ENCODE data around the gene HLTF. TPM values are rescaled to one million over a fixed set of nuclear protein-coding genes. Genes with fewer than 3 reads are reported as not detected.

HLTF gene, protein sequence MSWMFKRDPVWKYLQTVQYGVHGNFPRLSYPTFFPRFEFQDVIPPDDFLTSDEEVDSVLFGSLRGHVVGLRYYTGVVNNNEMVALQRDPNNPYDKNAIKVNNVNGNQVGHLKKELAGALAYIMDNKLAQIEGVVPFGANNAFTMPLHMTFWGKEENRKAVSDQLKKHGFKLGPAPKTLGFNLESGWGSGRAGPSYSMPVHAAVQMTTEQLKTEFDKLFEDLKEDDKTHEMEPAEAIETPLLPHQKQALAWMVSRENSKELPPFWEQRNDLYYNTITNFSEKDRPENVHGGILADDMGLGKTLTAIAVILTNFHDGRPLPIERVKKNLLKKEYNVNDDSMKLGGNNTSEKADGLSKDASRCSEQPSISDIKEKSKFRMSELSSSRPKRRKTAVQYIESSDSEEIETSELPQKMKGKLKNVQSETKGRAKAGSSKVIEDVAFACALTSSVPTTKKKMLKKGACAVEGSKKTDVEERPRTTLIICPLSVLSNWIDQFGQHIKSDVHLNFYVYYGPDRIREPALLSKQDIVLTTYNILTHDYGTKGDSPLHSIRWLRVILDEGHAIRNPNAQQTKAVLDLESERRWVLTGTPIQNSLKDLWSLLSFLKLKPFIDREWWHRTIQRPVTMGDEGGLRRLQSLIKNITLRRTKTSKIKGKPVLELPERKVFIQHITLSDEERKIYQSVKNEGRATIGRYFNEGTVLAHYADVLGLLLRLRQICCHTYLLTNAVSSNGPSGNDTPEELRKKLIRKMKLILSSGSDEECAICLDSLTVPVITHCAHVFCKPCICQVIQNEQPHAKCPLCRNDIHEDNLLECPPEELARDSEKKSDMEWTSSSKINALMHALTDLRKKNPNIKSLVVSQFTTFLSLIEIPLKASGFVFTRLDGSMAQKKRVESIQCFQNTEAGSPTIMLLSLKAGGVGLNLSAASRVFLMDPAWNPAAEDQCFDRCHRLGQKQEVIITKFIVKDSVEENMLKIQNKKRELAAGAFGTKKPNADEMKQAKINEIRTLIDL
- total RNA-seq (2016; rRNA removed; fragmentation: Illumina TruSeq; extraction: Trizol): 22.9 and 39.8 TPM in 2 replicates
- total RNA-seq (2016; cell fraction: cytosol; rRNA removed; fragmentation: Illumina TruSeq; extraction: Trizol; ENCODE audit: low read depth): 2.1 and 3.1 TPM in 2 replicates
- 22.9 and 39.1 TPM in 2 replicates for total RNA-seq (2016; cell fraction: insoluble cytoplasmic fraction; rRNA removed; fragmentation: Illumina TruSeq; extraction: Trizol)
- 3.9 and 4.4 TPM in 2 replicates for total RNA-seq (2016; cell fraction: membrane; rRNA removed; fragmentation: Illumina TruSeq; extraction: Trizol)
- 22.1 and 23.0 TPM in 2 replicates for total RNA-seq (2016; cell fraction: nucleus; rRNA removed; fragmentation: Illumina TruSeq; extraction: Trizol)
- polyA plus RNA-seq (2011; rRNA removed): 8.4 and 12.0 TPM in 2 replicates
- 3.7 and 5.6 TPM in 2 replicates for polyA plus RNA-seq (2011; cell fraction: cytosol; rRNA removed)
- 8.3 and 10.1 TPM in 2 replicates for polyA plus RNA-seq (2011; cell fraction: nucleus; rRNA removed)
- polyA plus RNA-seq (2012): 11.4 and 13.4 TPM in 2 replicates
- 0.24 and 0.36 TPM in 2 replicates for polyA plus RNA-seq (2016; cell fraction: cytosol; fragmentation: Illumina TruSeq; extraction: Trizol; ENCODE audit: low read depth)
- 18.8 and 19.2 TPM in 2 replicates for polyA plus RNA-seq (2016; cell fraction: insoluble cytoplasmic fraction; fragmentation: Illumina TruSeq; extraction: Trizol; ENCODE audit: low read depth)
- 0.94 and 1.2 TPM in 2 replicates for polyA plus RNA-seq (2016; cell fraction: membrane; fragmentation: Illumina TruSeq; extraction: Trizol; ENCODE audit: low read depth)
- polyA plus RNA-seq (2016; cell fraction: nucleus; fragmentation: Illumina TruSeq; extraction: Trizol; ENCODE audit: insufficient read depth, low read depth): 19.3 and 20.9 TPM in 2 replicates
- 10.1 and 40.5 TPM in 2 replicates for polyA minus RNA-seq (2011; rRNA and poly(A)+ RNA removed; ENCODE audit: low replicate concordance)
- polyA minus RNA-seq (2011; cell fraction: cytosol; rRNA and poly(A)+ RNA removed): 15.8 and 18.4 TPM in 2 replicates
- 31.4 and 39.4 TPM in 2 replicates for polyA minus RNA-seq (2011; cell fraction: nucleus; rRNA and poly(A)+ RNA removed)
- percentile 69 among the genes with signal in this experiment for Bru-seq, nascent RNA
- BruChase-seq, experiment 1, labeled RNA remaining after a 6-hour chase: percentile 72 among the genes with signal in this experiment
- percentile 68 among the genes with signal in this experiment for BruChase-seq, experiment 2, labeled RNA remaining after a 2-hour chase
- long read RNA-seq, experiment 1, partial matches to known transcripts: 14 of 19 reads
- long read RNA-seq, experiment 1, other reads (novel, unspliced or antisense): 3 of 19 reads
- long read RNA-seq, experiment 2, partial matches to known transcripts: 0 of 6 reads
- long read RNA-seq, experiment 2, other reads (novel, unspliced or antisense): 6 of 6 reads

- Histone ChIP-seq H3K36me3 (replicated peaks in 1 of 2; ENCODE audit: control insufficient read depth in 1 of 2, insufficient read depth in 2 of 2, low read length in 2 of 2) (peaks cover 0 to 4% of the 10 kb centered on the region in 2 experiments; a peak in 1 of 5 replicates), H4K20me1 (ENCODE audit: insufficient read depth, low read length) (no peaks in the 10 kb centered on the region), H2AFZ (ENCODE audit: low read length) (peak within 1 kb of the TSS; percentile 75), H3K27me3 (ENCODE audit: control insufficient read depth in 1 of 2, insufficient read depth in 2 of 2, low read length in 2 of 2) (no peaks in the 10 kb centered on the region; a peak in 2 of 5 replicates), H3K4me2 (ENCODE audit: low read depth, low read length) (peak within 1 kb of the TSS; percentile 93), H3K27ac (ENCODE audit: extremely low read length, insufficient read depth, low read length) (peak within 1 kb of the TSS; percentile 49), H3K9me3 (ENCODE audit: low read length) (no peaks in the 10 kb centered on the region), H3K9ac (ENCODE audit: insufficient read depth, low read depth, low read length) (peak within 1 kb of the TSS; percentile 62), H3K4me3 (replicated peaks in 1 of 3; ENCODE audit: insufficient read depth in 1 of 3, low read depth in 2 of 3, low read length in 3 of 3) (peak within 1 kb of the TSS; percentile 71 to 81 (median 81)), H3K4me1 (ENCODE audit: insufficient read depth, low read length) (peaks cover 20% of the 10 kb centered on the region), H3K79me2 (ENCODE audit: insufficient read depth, low read length) (peaks cover 4% of the 10 kb centered on the region)
- BruUV-seq (replicated peaks): no TSS peak
- ChIA-PET CTCF (ENCODE audit: low intra/inter-chr PET ratio, low total read pairs) (no interaction called here), POLR2A (interaction anchor here (0.9 kb wide), 1 partner anchor 44 kb away, joined by 3 read pairs; no protein-coding TSS in a partner anchor)
- in situ Hi-C loops (cut with HindIII; ENCODE audit: extremely low pct_ligation_motif_present, low pct_unique_long_range_greater_than_20kb) (no loop called here), intact Hi-C loops (cut with micrococcal nuclease; ENCODE audit: unreplicated experiment) (loop anchor here (10.0 kb wide), 1 partner anchor 132 kb away; no protein-coding TSS in a partner anchor)
- DNase-seq (ENCODE audit: low spot score) (peak; percentile 92), FAIRE-seq (no peak), ATAC-seq (peak; percentile 99)
- WGBS (ENCODE audit: low lambda C conversion rate): 38% methylated on average over 26 of the region's 57 CpGs
- peak; percentile 67; the same call in 1 of the 2 replicates for TF ChIP-seq ZNF616 (CRISPR knock-in tag; IDR thresholded peaks at IDR 0.05; ENCODE audit: low read depth)
- TF ChIP-seq, protein P1, sequence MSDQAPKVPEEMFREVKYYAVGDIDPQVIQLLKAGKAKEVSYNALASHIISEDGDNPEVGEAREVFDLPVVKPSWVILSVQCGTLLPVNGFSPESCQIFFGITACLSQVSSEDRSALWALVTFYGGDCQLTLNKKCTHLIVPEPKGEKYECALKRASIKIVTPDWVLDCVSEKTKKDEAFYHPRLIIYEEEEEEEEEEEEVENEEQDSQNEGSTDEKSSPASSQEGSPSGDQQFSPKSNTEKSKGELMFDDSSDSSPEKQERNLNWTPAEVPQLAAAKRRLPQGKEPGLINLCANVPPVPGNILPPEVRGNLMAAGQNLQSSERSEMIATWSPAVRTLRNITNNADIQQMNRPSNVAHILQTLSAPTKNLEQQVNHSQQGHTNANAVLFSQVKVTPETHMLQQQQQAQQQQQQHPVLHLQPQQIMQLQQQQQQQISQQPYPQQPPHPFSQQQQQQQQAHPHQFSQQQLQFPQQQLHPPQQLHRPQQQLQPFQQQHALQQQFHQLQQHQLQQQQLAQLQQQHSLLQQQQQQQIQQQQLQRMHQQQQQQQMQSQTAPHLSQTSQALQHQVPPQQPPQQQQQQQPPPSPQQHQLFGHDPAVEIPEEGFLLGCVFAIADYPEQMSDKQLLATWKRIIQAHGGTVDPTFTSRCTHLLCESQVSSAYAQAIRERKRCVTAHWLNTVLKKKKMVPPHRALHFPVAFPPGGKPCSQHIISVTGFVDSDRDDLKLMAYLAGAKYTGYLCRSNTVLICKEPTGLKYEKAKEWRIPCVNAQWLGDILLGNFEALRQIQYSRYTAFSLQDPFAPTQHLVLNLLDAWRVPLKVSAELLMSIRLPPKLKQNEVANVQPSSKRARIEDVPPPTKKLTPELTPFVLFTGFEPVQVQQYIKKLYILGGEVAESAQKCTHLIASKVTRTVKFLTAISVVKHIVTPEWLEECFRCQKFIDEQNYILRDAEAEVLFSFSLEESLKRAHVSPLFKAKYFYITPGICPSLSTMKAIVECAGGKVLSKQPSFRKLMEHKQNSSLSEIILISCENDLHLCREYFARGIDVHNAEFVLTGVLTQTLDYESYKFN (CRISPR knock-in tag; conservative IDR thresholded peaks at IDR 0.05): peak; percentile 38
- peak; percentile 96; the same call in 1 of the 2 replicates for TF ChIP-seq ZNF232 (CRISPR knock-in tag; IDR thresholded peaks at IDR 0.05; ENCODE audit: borderline replicate concordance)
- TF ChIP-seq, protein P2, sequence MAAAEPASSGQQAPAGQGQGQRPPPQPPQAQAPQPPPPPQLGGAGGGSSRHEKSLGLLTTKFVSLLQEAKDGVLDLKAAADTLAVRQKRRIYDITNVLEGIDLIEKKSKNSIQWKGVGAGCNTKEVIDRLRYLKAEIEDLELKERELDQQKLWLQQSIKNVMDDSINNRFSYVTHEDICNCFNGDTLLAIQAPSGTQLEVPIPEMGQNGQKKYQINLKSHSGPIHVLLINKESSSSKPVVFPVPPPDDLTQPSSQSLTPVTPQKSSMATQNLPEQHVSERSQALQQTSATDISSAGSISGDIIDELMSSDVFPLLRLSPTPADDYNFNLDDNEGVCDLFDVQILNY (CRISPR knock-in tag; conservative IDR thresholded peaks at IDR 0.05): 0 out of 2 replicates have a peak, but pooled peaks have one; percentile 76
- TF ChIP-seq ZFAT (CRISPR knock-in tag; conservative IDR thresholded peaks at IDR 0.05): 0 out of 2 replicates have a peak, but pooled peaks have one; percentile 71
These were observed at the start of gene HLTF for GRCh38 chr3:149086232-149086988. Gene HLTF, minus strand, starts transcription at chr3:149086533. Its CDS starts 197 bp downstream, at chr3:149086336.
